ENCODE measurements around the gene PDZD4.

The PDZD4 gene

GRCh38 chrX:153805436-153805835 is 24.9 kb downstream of the PDZD4 start:
- TF ChIP-seq EZH2phosphoT487 (IDR thresholded peaks at IDR 0.05; ENCODE audit: low read length) (no peak), CTCF (IDR thresholded peaks at IDR 0.05; ENCODE audit: low read length) (no peak), EZH2 (optimal IDR thresholded peaks at IDR 0.05; ENCODE audit: low read depth, low read length) (no peak)
- no peaks in the 10 kb centered on the region for H4K20me1 ChIP-seq (ENCODE audit: insufficient read depth, low read length)
- no peak for DNase-seq
- no peaks in the 10 kb centered on the region for H3K79me2 ChIP-seq (ENCODE audit: low read length)
- H3F3A ChIP-seq (ENCODE audit: insufficient read depth, low read length) = no peaks in the 10 kb centered on the region
- no peaks in the 10 kb centered on the region for H3K9me3 ChIP-seq (replicated peaks; ENCODE audit: insufficient read depth, low read length)
- no peak overlapping the region for H3K9ac ChIP-seq (ENCODE audit: low read length)
- H3K36me3 ChIP-seq (replicated peaks; ENCODE audit: insufficient read depth, low read length) = no peaks in the 10 kb centered on the region
- no peak overlapping the region for H2AFZ ChIP-seq (ENCODE audit: low read length)
- no peak overlapping the region for H3K4me2 ChIP-seq (ENCODE audit: low read depth, low read length)
- no peak overlapping the region for H3K4me3 ChIP-seq (ENCODE audit: low read length)
- H3K4me1 ChIP-seq (ENCODE audit: low read length) = no peaks in the 10 kb centered on the region
- H3K27ac ChIP-seq (ENCODE audit: low read length) = no peak overlapping the region
- no peaks in the 10 kb centered on the region for H3K9me2 ChIP-seq (replicated peaks; ENCODE audit: insufficient read depth, low read length)
- peaks cover 19% of the 10 kb centered on the region for H3K27me3 ChIP-seq (replicated peaks; ENCODE audit: insufficient read depth, low read length)

- H3F3A ChIP-seq (ENCODE audit: insufficient read depth, low read length) = no peaks in the 10 kb centered on the region
- no peak overlapping the region for H3K4me2 ChIP-seq (ENCODE audit: low read depth, low read length)
- H3K36me3 ChIP-seq (replicated peaks; ENCODE audit: insufficient read depth, low read length) = no peaks in the 10 kb centered on the region
- H3K9me3 ChIP-seq (replicated peaks; ENCODE audit: insufficient read depth, low read length) = no peaks in the 10 kb centered on the region
- H3K79me2 ChIP-seq (ENCODE audit: low read length) = no peaks in the 10 kb centered on the region
- no peaks in the 10 kb centered on the region for H3K4me1 ChIP-seq (ENCODE audit: low read length)
- no peak overlapping the region for H3K4me3 ChIP-seq (ENCODE audit: low read length)
- no peak overlapping the region for H3K27ac ChIP-seq (ENCODE audit: low read length)
- no peak overlapping the region for H2AFZ ChIP-seq (ENCODE audit: low read length)
- no peak for DNase-seq
- no peaks in the 10 kb centered on the region for H3K9me2 ChIP-seq (replicated peaks; ENCODE audit: insufficient read depth, low read length)
- no peaks in the 10 kb centered on the region for H4K20me1 ChIP-seq (ENCODE audit: insufficient read depth, low read length)
- no peak overlapping the region for H3K9ac ChIP-seq (ENCODE audit: low read length)
- peaks cover 16% of the 10 kb centered on the region for H3K27me3 ChIP-seq (replicated peaks; ENCODE audit: insufficient read depth, low read length)
- TF ChIP-seq EZH2phosphoT487 (IDR thresholded peaks at IDR 0.05; ENCODE audit: low read length) = no peak
- no peak for TF ChIP-seq EZH2 (optimal IDR thresholded peaks at IDR 0.05; ENCODE audit: low read depth, low read length)
- no peak for TF ChIP-seq CTCF (IDR thresholded peaks at IDR 0.05; ENCODE audit: low read length)
These were observed 25.7 kb downstream of the PDZD4 start for GRCh38 chrX:153804621-153805020.

GRCh38 chrX:153804100-153804595 is 26.2 kb downstream of the PDZD4 start:
- Histone ChIP-seq H3K79me2 (ENCODE audit: low read length) (no peaks in the 10 kb centered on the region), H3K4me2 (ENCODE audit: low read depth, low read length) (no peak overlapping the region), H3K27me3 (replicated peaks; ENCODE audit: insufficient read depth, low read length) (peaks cover 16% of the 10 kb centered on the region), H3K27ac (ENCODE audit: low read length) (no peak overlapping the region), H4K20me1 (ENCODE audit: insufficient read depth, low read length) (no peaks in the 10 kb centered on the region), H3F3A (ENCODE audit: insufficient read depth, low read length) (no peaks in the 10 kb centered on the region), H3K4me1 (ENCODE audit: low read length) (no peaks in the 10 kb centered on the region), H3K9me3 (replicated peaks; ENCODE audit: insufficient read depth, low read length) (no peaks in the 10 kb centered on the region), H3K4me3 (ENCODE audit: low read length) (no peak overlapping the region), H2AFZ (ENCODE audit: low read length) (no peak overlapping the region), H3K9ac (ENCODE audit: low read length) (no peak overlapping the region), H3K9me2 (replicated peaks; ENCODE audit: insufficient read depth, low read length) (no peaks in the 10 kb centered on the region), H3K36me3 (replicated peaks; ENCODE audit: insufficient read depth, low read length) (no peaks in the 10 kb centered on the region)
- no peak for TF ChIP-seq EZH2 (optimal IDR thresholded peaks at IDR 0.05; ENCODE audit: low read depth, low read length)
- no peak for TF ChIP-seq EZH2phosphoT487 (IDR thresholded peaks at IDR 0.05; ENCODE audit: low read length)
- TF ChIP-seq CTCF (IDR thresholded peaks at IDR 0.05; ENCODE audit: low read length) = no peak
- DNase-seq = no peak
